K562 (cell line): ENCODE measurements around the gene P2RY8. TPM values are rescaled to one million over a fixed set of nuclear protein-coding genes. Genes with fewer than 3 reads are reported as not detected.

Experiments used
- ATAC-seq: fragments of 200-7000 bp; cut with Tn5 transposase; 3 replicates; pipeline ENCODE4 v1.9.1; 2020; ENCODE audit warnings: moderate library complexity
- BruUV-seq: library from RNA; stranded (reverse); fragments of 400-500 nt; replicated peaks from 2 replicates; lab custom pipeline; 2021; lab: Mats Ljungman, UMichigan
- CTCF ChIA-PET: fragments of 300-600 bp; formaldehyde crosslinking; extraction: SDS; loops from one replicate; lab custom pipeline; 2021; ENCODE audit warnings: low intra/inter-chr PET ratio; lab: Yijun Ruan, JAX
- POLR2A ChIA-PET: fragments of 300-600, 350-650 bp; sonication (Branson Sonifier 250); formaldehyde crosslinking; extraction: SDS; loops from one replicate; lab custom pipeline; 2021; ENCODE audit warnings: antibody characterized with exemption, inconsistent platforms; lab: Yijun Ruan, JAX
- DNase-seq, 4 experiments: peaks; one replicate each; pipeline versions ENCODE4 v3.0.0 to v3.0.0-alpha.2; 2011 to 2018; ENCODE audit warnings: low spot score in 3 of 4, mixed read lengths in 3 of 4; ENCODE audit errors: extremely low read depth in 1 of 4
- FAIRE-seq: peaks from 2 replicates; lab custom pipeline; 2011; peaks lifted over from hg19 to GRCh38; lab: Jason Lieb, UNC
- H2AFZ ChIP-seq: 2 replicates; pipeline ENCODE4 v1.6.0; 2011; ENCODE audit warnings: low read depth, low read length, control low read depth, inconsistent platforms
- H3K27ac ChIP-seq: fragments of 200-600 bp; 3 replicates; pipeline ENCODE4 v1.8.0; 2011; ENCODE audit warnings: low read depth, mild to moderate bottlenecking, control low read depth, inconsistent platforms, low read length, moderate library complexity, mixed read lengths; ENCODE audit errors: extremely low read depth
- H3K27me3 ChIP-seq, 2 experiments: fragments of 300-600 bp in 1 of 2; 2 replicates in 1 of 2; 3 replicates in 1 of 2; pipeline versions ENCODE4 v1.6.0 to v1.8.0; 2011; ENCODE audit warnings: inconsistent platforms in 2 of 2, low read length in 2 of 2, mild to moderate bottlenecking in 1 of 2, mixed read lengths in 1 of 2, moderate library complexity in 1 of 2; ENCODE audit not compliant: control insufficient read depth in 2 of 2, insufficient read depth in 2 of 2
- H3K36me3 ChIP-seq: fragments of 300-600 bp; 3 replicates; pipeline ENCODE4 v1.8.0; 2011; ENCODE audit warnings: mild to moderate bottlenecking, low read length, inconsistent platforms; ENCODE audit not compliant: control insufficient read depth, insufficient read depth
- H3K4me1 ChIP-seq, 2 experiments: fragments of 200-600 bp in 1 of 2; replicated peaks in 1 of 2; 2 replicates in 1 of 2; 3 replicates in 1 of 2; pipeline versions ENCODE4 v1.5.1 to v1.8.0; 2011; ENCODE audit warnings: inconsistent platforms in 2 of 2, low read length in 2 of 2, mild to moderate bottlenecking in 1 of 2, mixed read lengths in 1 of 2, moderate library complexity in 1 of 2; ENCODE audit not compliant: control insufficient read depth in 2 of 2, insufficient read depth in 2 of 2
- H3K4me2 ChIP-seq: 2 replicates; pipeline ENCODE4 v1.6.1; 2011; ENCODE audit warnings: low read length, control low read depth, inconsistent platforms, mixed read lengths; ENCODE audit not compliant: insufficient read depth
- H3K4me3 ChIP-seq: fragments of 200-600 bp; sonication (generic), shearing (Covaris generic); 2 replicates; pipeline ENCODE4 v1.5.1; 2016; ENCODE audit warnings: control low read depth, inconsistent platforms
- H3K79me2 ChIP-seq: fragments of 200-600 bp; 3 replicates; pipeline ENCODE4 v1.8.0; 2011; ENCODE audit warnings: low read length, inconsistent platforms; ENCODE audit not compliant: control insufficient read depth, insufficient read depth
- H3K9ac ChIP-seq, 2 experiments: 2 replicates each; pipeline versions ENCODE4 v1.6.0 to v1.6.1; 2011; ENCODE audit warnings: low read depth in 2 of 2, low read length in 2 of 2, control low read depth in 1 of 2, inconsistent platforms in 1 of 2, mild to moderate bottlenecking in 1 of 2, mixed read lengths in 1 of 2; ENCODE audit not compliant: insufficient read depth in 1 of 2
- H3K9me1 ChIP-seq: one replicate; pipeline ENCODE4 v1.6.0; 2011; ENCODE audit warnings: inconsistent platforms, mild to moderate bottlenecking, low read length, moderate library complexity; ENCODE audit not compliant: control insufficient read depth, insufficient read depth
- H3K9me3 ChIP-seq: replicated peaks from 2 replicates; pipeline ENCODE4 v1.5.1; 2011; ENCODE audit warnings: low read depth, low read length, inconsistent platforms; ENCODE audit not compliant: control insufficient read depth, insufficient read depth
- H4K20me1 ChIP-seq: replicated peaks from 2 replicates; pipeline ENCODE4 v1.6.1; 2011; ENCODE audit warnings: low read length, inconsistent platforms, mixed read lengths; ENCODE audit not compliant: control insufficient read depth, insufficient read depth
- FOXA3 ChIP-seq, 2 experiments: fragments of 450-650 bp in 1 of 2; sonication (generic) in 1 of 2; formaldehyde crosslinking; IDR thresholded peaks in 1 of 2; conservative IDR thresholded peaks in 1 of 2; 2 replicates each; pipeline versions ENCODE4 v1.4.0 to v1.8.0; 2020 to 2022; ENCODE audit warnings: mild to moderate bottlenecking in 2 of 2, missing genetic modification reagents in 1 of 2
- GABPB1 ChIP-seq: sonication (generic); formaldehyde crosslinking; IDR thresholded peaks from 2 replicates; pipeline ENCODE4 v1.8.0; 2022; ENCODE audit warnings: mild to moderate bottlenecking, missing genetic modification reagents
- PBX2 ChIP-seq, 2 experiments: IDR thresholded peaks in 1 of 2; conservative IDR thresholded peaks in 1 of 2; 2 replicates each; pipeline ENCODE4 v1.6.1; 2016; ENCODE audit warnings: low read depth in 2 of 2, mild to moderate bottlenecking in 1 of 2, missing compliant biosample characterization in 1 of 2, missing genetic modification characterization in 1 of 2, moderate library complexity in 1 of 2
- PKNOX1 ChIP-seq: fragments of 450-650 bp; IDR thresholded peaks from 2 replicates; pipeline ENCODE4 v1.6.1; 2016
- SRSF7 ChIP-seq: fragments of 200-400 bp; formaldehyde crosslinking; optimal IDR thresholded peaks from 2 replicates; pipeline ENCODE3; 2017; ENCODE audit warnings: mild to moderate bottlenecking, low read depth, low read length
- VEZF1 ChIP-seq: fragments of 200-800 bp; sonication (Bioruptor generic); IDR thresholded peaks from 2 replicates; pipeline ENCODE4 v1.6.1; 2017; ENCODE audit warnings: missing genetic modification characterization, missing compliant biosample characterization
- ZEB2 ChIP-seq: fragments of 450-650 bp; IDR thresholded peaks from 2 replicates; pipeline ENCODE4 v1.6.1; 2016
- WGBS: fragments of 100-300 bp; shearing (Covaris generic); methylation state at CpG from one replicate; pipeline ENCODE4 v1.1.6; 2016; ENCODE audit warnings: low coverage, mixed read lengths; ENCODE audit not compliant: insufficient coverage; ENCODE audit errors: missing lambda C conversion rate; 5-methylcytosine and 5-hydroxymethylcytosine counted together
- in situ Hi-C: fragments of 300-500 bp; cut with MboI; formaldehyde crosslinking; loops from 4 replicates; pipeline ENCODE4 v1.15.0; 2018; ENCODE audit warnings: inconsistent platforms, mixed read lengths
- intact Hi-C: fragments of 100-400 bp; cut with micrococcal nuclease; formaldehyde crosslinking; loops from 2 replicates; pipeline ENCODE4 v1.14.2; 2022
- polyA plus RNA-seq, 8 experiments: library from polyadenylated mRNA; depleted of rRNA in 4 of 8; stranded (reverse) in 5 of 8; unstranded in 3 of 8; fragments of >200 nt; fragmentation: Nextera tagmentation in 2 of 8; fragmentation: Illumina TruSeq in 1 of 8; extraction: Ambion mirVana in 2 of 8; extraction: Trizol in 1 of 8; gene quantifications; 2 replicates each; pipeline versions ENCODE4 v1.2.1 to v1.2.3, GENCODE V29; 2011 to 2014; ENCODE audit warnings: inconsistent platforms in 1 of 8, missing spikeins in 1 of 8
- total RNA-seq, 7 experiments: library from RNA; depleted of rRNA in 6 of 7; stranded (reverse); fragments of >200 nt in 6 of 7; fragmentation: Illumina TruSeq in 2 of 7; extraction: Trizol in 2 of 7; gene quantifications; 2 replicates each; pipeline versions ENCODE4 v1.2.1 to v1.2.3, GENCODE V29; 2011 to 2021; ENCODE audit warnings: low replicate concordance in 1 of 7

The P2RY8 gene
- total and polyA plus RNA-seq, 9 of the 15 experiments (the other 6 are each of a cell fraction or from before 2014, with no cell fraction given) = 0.04 to 0.69 (median 0.08) TPM; not detected in 3

- ATAC-seq (no peak), FAIRE-seq (no peak), DNase-seq (no peak)
- H3K36me3 ChIP-seq = no peaks in the 10 kb centered on the region
- H3K79me2 ChIP-seq = no peaks in the 10 kb centered on the region
- H3K9me1 ChIP-seq = no peaks in the 10 kb centered on the region
- intact Hi-C loops (no loop called here), in situ Hi-C loops (no loop called here)
- 1% methylated on average over 10 of the region's 10 CpGs for WGBS
- POLR2A ChIA-PET = no interaction called here
- no peak overlapping the region for H2AFZ ChIP-seq
- no peaks in the 10 kb centered on the region for H3K4me1 ChIP-seq
- no peak overlapping the region for H3K4me2 ChIP-seq
- H4K20me1 ChIP-seq = no peaks in the 10 kb centered on the region
- H3K4me3 ChIP-seq = no peak overlapping the region
- H3K27me3 ChIP-seq = peaks cover 0 to 6% of the 10 kb centered on the region in 2 experiments; a peak in 1 of 5 replicates
- no TSS peak for BruUV-seq
- CTCF ChIA-PET = no interaction called here
- TF ChIP-seq SRSF7 = no peak
- TF ChIP-seq ZEB2 = no peak
- TF ChIP-seq PKNOX1 = peak; percentile 70; the same call in 1 of the 2 replicates
- TF ChIP-seq VEZF1 = peak; percentile 53; the same call in 1 of the 2 replicates
- TF ChIP-seq PBX2 (CRISPR knock-in tag; IDR thresholded peaks at IDR 0.05; ENCODE audit: low read depth) = no peak
- TF ChIP-seq PBX2 (tag; conservative IDR thresholded peaks at IDR 0.05; ENCODE audit: low read depth) = no peak
- TF ChIP-seq FOXA3 (CRISPR knock-in tag; conservative IDR thresholded peaks at IDR 0.05 in 1 of 2, IDR thresholded peaks at IDR 0.05 in 1 of 2) = 0 out of 4 replicates have a peak, but pooled peaks of 1 of the 2 experiments have one; percentile 15
- TF ChIP-seq GABPB1 (CRISPR knock-in tag) = no peak
- no peaks in the 10 kb centered on the region for H3K9me3 ChIP-seq
- no peak overlapping the region for H3K27ac ChIP-seq
- H3K9ac ChIP-seq = no peak overlapping the region
Observed at GRCh38 chrX:1564750-1565683, 28.0 kb upstream of the P2RY8 start.
